Measurements from ENCODE around the gene LMBRD1. TPM values are rescaled to one million over a fixed set of nuclear protein-coding genes. Genes with fewer than 3 reads are reported as not detected.

LMBRD1 gene
- total and polyA plus RNA-seq, 2 of the 13 experiments (the other 11 are each of a cell fraction or from before 2014, with no cell fraction given) = 18.9 to 21.5 TPM

DNA sequence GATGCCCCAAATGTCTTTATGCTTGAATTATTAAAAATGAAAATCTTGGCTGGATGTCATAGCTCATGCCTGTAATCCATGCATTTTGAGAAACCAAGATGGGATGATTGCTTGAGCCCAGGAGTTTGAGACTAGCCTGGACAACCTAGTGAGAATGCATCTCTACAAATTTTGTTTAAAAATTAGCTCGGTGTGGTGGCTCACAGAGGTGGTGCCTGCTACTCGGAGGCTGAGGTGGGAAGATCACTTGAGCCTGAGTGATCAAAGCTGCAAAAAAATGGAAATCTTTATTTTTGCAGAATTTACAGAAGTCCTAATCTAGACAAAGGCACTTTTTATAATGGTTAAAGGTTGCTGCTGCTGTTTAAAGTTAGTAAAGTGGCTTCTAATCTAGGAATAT lies 49.5 kb upstream of the LMBRD1 start:
- Histone ChIP-seq H4K20me1 (ENCODE audit: insufficient read depth, low read length) (no peaks in the 10 kb centered on the region), H2AFZ (ENCODE audit: low read length) (no peak overlapping the region), H3K36me3 (replicated peaks in 1 of 2; ENCODE audit: control insufficient read depth in 1 of 2, insufficient read depth in 2 of 2, low read length in 2 of 2) (no peaks in the 10 kb centered on the region), H3K27me3 (ENCODE audit: control insufficient read depth in 1 of 2, insufficient read depth in 2 of 2, low read length in 2 of 2) (no peaks in the 10 kb centered on the region), H3K4me2 (ENCODE audit: low read depth, low read length) (no peak overlapping the region), H3K9me3 (ENCODE audit: low read length) (no peaks in the 10 kb centered on the region), H3K4me1 (ENCODE audit: insufficient read depth, low read length) (no peaks in the 10 kb centered on the region), H3K4me3 (replicated peaks in 1 of 3; ENCODE audit: insufficient read depth in 1 of 3, low read depth in 2 of 3, low read length in 3 of 3) (no peak overlapping the region), H3K79me2 (ENCODE audit: insufficient read depth, low read length) (no peaks in the 10 kb centered on the region), H3K27ac (ENCODE audit: extremely low read length, insufficient read depth, low read length) (no peak overlapping the region), H3K9ac (ENCODE audit: insufficient read depth, low read depth, low read length) (no peak overlapping the region)
- FAIRE-seq (no peak), ATAC-seq (no peak), DNase-seq (ENCODE audit: low spot score) (no peak)
- ChIA-PET POLR2A (no interaction called here), CTCF (ENCODE audit: low intra/inter-chr PET ratio, low total read pairs) (no interaction called here)
- no TSS peak for BruUV-seq (replicated peaks)
- in situ Hi-C loops (cut with HindIII; ENCODE audit: extremely low pct_ligation_motif_present, low pct_unique_long_range_greater_than_20kb) (no loop called here), intact Hi-C loops (cut with micrococcal nuclease; ENCODE audit: unreplicated experiment) (no loop called here)
- 2% methylated on average over 2 of the region's 2 CpGs for WGBS (ENCODE audit: low lambda C conversion rate)
- TF ChIP-seq ESRRA (CRISPR knock-in tag; IDR thresholded peaks at IDR 0.05; ENCODE audit: low read depth) (no peak), ZMAT3 (CRISPR knock-in tag; conservative IDR thresholded peaks at IDR 0.05) (no peak), ZNF724P (CRISPR knock-in tag; IDR thresholded peaks at IDR 0.05; ENCODE audit: borderline replicate concordance) (no peak), HHEX (CRISPR knock-in tag; IDR thresholded peaks at IDR 0.05) (no peak), BRCA1 (CRISPR knock-in tag; IDR thresholded peaks at IDR 0.05) (no peak), DPF2 (CRISPR knock-in tag; IDR thresholded peaks at IDR 0.05; ENCODE audit: borderline replicate concordance, low read depth) (no peak)
- TF ChIP-seq, protein P1, sequence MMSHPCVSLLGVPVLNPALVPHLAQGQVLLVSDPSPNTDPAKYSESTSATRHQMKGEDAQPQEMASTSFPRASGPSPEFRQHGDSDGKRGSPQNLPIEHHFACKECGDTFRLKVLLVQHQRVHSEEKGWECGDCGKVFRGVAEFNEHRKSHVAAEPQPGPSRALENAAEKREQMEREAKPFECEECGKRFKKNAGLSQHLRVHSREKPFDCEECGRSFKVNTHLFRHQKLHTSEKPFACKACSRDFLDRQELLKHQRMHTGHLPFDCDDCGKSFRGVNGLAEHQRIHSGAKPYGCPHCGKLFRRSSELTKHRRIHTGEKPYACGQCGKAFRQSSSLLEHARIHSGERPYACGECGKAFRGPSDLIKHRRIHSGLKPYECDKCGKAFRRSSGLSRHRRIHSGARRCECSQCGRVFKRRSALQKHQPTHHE (CRISPR knock-in tag; IDR thresholded peaks at IDR 0.05; ENCODE audit: borderline replicate concordance) = no peak
- TF ChIP-seq, protein P2, sequence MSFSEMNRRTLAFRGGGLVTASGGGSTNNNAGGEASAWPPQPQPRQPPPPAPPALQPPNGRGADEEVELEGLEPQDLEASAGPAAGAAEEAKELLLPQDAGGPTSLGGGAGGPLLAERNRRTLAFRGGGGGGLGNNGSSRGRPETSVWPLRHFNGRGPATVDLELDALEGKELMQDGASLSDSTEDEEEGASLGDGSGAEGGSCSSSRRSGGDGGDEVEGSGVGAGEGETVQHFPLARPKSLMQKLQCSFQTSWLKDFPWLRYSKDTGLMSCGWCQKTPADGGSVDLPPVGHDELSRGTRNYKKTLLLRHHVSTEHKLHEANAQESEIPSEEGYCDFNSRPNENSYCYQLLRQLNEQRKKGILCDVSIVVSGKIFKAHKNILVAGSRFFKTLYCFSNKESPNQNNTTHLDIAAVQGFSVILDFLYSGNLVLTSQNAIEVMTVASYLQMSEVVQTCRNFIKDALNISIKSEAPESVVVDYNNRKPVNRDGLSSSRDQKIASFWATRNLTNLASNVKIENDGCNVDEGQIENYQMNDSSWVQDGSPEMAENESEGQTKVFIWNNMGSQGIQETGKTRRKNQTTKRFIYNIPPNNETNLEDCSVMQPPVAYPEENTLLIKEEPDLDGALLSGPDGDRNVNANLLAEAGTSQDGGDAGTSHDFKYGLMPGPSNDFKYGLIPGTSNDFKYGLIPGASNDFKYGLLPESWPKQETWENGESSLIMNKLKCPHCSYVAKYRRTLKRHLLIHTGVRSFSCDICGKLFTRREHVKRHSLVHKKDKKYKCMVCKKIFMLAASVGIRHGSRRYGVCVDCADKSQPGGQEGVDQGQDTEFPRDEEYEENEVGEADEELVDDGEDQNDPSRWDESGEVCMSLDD (CRISPR knock-in tag; IDR thresholded peaks at IDR 0.05; ENCODE audit: borderline replicate concordance) = no peak

Data from HepG2 (cell line).